Renal cortex interstitium (tissue), 11 donors: Measurements from ENCODE around the gene H3-3A. TPM values are rescaled to one million over a fixed set of nuclear protein-coding genes. Genes with fewer than 3 reads are reported as not detected.

Experiments used
- DNase-seq, 11 donors: peaks; one replicate each; pipeline ENCODE4 v3.0.0-alpha.2; 2013; ENCODE audit warnings: low read depth in 9 of 11, low spot score in 4 of 11; ENCODE audit errors: extremely low read depth in 1 of 11
- polyA plus RNA-seq, 3 donors: library from polyadenylated mRNA; unstranded; fragments of 120-200 nt; gene quantifications; one replicate each; pipeline ENCODE4 v1.2.1, GENCODE V29; 2013; ENCODE audit not compliant: insufficient read length in 3 of 3

H3-3A gene
- polyA plus RNA-seq, 3 donors: 1,156 to 1,461 (median 1,232) TPM

- no peak for DNase-seq
Measured at GRCh38 chr1:226097866-226098625, 35.5 kb downstream of the H3-3A start.

- DNase-seq: no peak
Measured at GRCh38 chr1:226098870-226099835, 36.6 kb downstream of the H3-3A start.

- DNase-seq: no peak
Measured at GRCh38 chr1:226100436-226101391, 38.2 kb downstream of the H3-3A start.

GRCh38 chr1:226104671-226105121 lies 42.2 kb downstream of the H3-3A start:
- DNase-seq: no peak

- no peak for DNase-seq
Measured at GRCh38 chr1:226107471-226108460, 45.2 kb downstream of the H3-3A start.

- no peak for DNase-seq
Measured at GRCh38 chr1:226108935-226109828, 46.7 kb downstream of the H3-3A start.

- peak in 7 of 11 donors; percentile 75 to 82 (median 78) for DNase-seq
Measured at GRCh38 chr1:226109829-226110248, 47.3 kb downstream of the H3-3A start.

- DNase-seq: peak in 5 of 11 donors; percentile 59 to 73 (median 69)
Measured at GRCh38 chr1:226110249-226111097, 48.0 kb downstream of the H3-3A start.

GRCh38 chr1:226111098-226111882 lies 48.8 kb downstream of the H3-3A start:
- no peak for DNase-seq

GRCh38 chr1:226111883-226112261 lies 49.4 kb downstream of the H3-3A start:
- no peak for DNase-seq

GRCh38 chr1:226112626-226113025 lies 50.1 kb downstream of the H3-3A start:
- no peak for DNase-seq

- no peak for DNase-seq
Measured at GRCh38 chr1:226116673-226117072, 54.2 kb downstream of the H3-3A start.

- DNase-seq: no peak
Measured at GRCh38 chr1:226117330-226117729, 54.8 kb downstream of the H3-3A start.

GRCh38 chr1:226118357-226118756 lies 55.8 kb downstream of the H3-3A start:
- no peak for DNase-seq

GRCh38 chr1:226119169-226119568 lies 56.7 kb downstream of the H3-3A start:
- no peak for DNase-seq
